Mucosa of descending colon (tissue), 3 donors: ENCODE results near the gene GNAS-AS1. TPM values are rescaled to one million over a fixed set of nuclear protein-coding genes. Genes with fewer than 3 reads are reported as not detected.

Experiments used
- ATAC-seq: fragments of 200-7000 bp; cut with Tn5 transposase; one replicate; pipeline ENCODE4 v1.9.1; 2020; ENCODE audit warnings: mild to moderate bottlenecking, moderate library complexity
- DNase-seq, 3 donors: peaks; one replicate each; pipeline ENCODE4 v3.0.0-alpha.2; 2020
- H3K36me3 ChIP-seq: fragments of 200-600 bp; one replicate; pipeline ENCODE4 v1.8.0; 2021; ENCODE audit warnings: low read depth, mild to moderate bottlenecking
- H3K4me1 ChIP-seq: fragments of 200-600 bp; one replicate; pipeline ENCODE4 v1.8.0; 2021; ENCODE audit warnings: low read depth, mild to moderate bottlenecking
- H3K4me3 ChIP-seq: fragments of 200-600 bp; one replicate; pipeline ENCODE4 v1.8.0; 2021; ENCODE audit warnings: mild to moderate bottlenecking
- H3K9me3 ChIP-seq: fragments of 200-600 bp; one replicate; pipeline ENCODE4 v1.8.0; 2021; ENCODE audit warnings: mild to moderate bottlenecking
- intact Hi-C, 2 donors: fragments of 100-400 bp; cut with DNase I in 1 of 2; cut with micrococcal nuclease in 1 of 2; formaldehyde crosslinking; loops; one replicate each; pipeline versions ENCODE4 v1.11.0 to v1.11.1; 2022; cut with DNase I, micrococcal nuclease
- total RNA-seq, 3 donors: library from RNA; stranded (reverse); fragmentation: NEBNext Ultra II Directional in 2 of 3; extraction: Animal tissue kit (Norgen Biotek cat#: 25700) in 2 of 3; gene quantifications; one replicate each; pipeline versions ENCODE4 v1.2.1 to v1.2.4, GENCODE V29; 2021 to 2023
- TF ChIP-seq, protein P1 (sequence below): fragments of 200-600 bp; IDR thresholded peaks from one replicate; pipeline ENCODE4 v1.8.0; 2022; ENCODE audit warnings: antibody characterized with exemption, mild to moderate bottlenecking
- donor health status: DM: no; HTN: no; CAD: no; lungs with moderate emphysema.
- donor health status: DM: no; HTN: no; CAD: no.
- donor health status: DM: no; HTN: yes; CAD: no.

The GNAS-AS1 gene
- total RNA-seq, 3 donors from 2014 or later, result 0.54 to 1.4 (median 1.0) TPM

DNA sequence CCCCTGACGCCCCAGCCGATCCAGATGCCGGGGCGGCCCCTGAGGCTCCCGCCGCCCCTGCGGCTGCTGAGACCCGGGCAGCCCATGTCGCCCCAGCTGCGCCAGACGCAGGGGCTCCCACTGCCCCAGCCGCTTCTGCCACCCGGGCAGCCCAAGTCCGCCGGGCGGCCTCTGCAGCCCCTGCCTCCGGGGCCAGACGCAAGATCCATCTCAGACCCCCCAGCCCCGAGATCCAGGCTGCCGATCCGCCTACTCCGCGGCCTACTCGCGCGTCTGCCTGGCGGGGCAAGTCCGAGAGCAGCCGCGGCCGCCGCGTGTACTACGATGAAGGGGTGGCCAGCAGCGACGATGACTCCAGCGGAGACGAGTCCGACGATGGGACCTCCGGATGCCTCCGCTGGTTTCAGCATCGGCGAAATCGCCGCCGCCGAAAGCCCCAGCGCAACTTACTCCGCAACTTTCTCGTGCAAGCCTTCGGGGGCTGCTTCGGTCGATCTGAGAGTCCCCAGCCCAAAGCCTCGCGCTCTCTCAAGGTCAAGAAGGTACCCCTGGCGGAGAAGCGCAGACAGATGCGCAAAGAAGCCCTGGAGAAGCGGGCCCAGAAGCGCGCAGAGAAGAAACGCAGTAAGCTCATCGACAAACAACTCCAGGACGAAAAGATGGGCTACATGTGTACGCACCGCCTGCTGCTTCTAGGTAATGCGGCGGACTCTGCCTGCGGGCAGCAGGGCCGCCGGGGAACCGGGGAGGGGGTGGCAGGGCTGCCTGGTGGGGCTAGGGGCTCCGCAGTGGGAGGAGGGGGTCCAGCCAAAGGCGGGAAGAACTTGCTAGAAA, 4.2 kb upstream of the GNAS-AS1 start:
- TF ChIP-seq, protein P1, sequence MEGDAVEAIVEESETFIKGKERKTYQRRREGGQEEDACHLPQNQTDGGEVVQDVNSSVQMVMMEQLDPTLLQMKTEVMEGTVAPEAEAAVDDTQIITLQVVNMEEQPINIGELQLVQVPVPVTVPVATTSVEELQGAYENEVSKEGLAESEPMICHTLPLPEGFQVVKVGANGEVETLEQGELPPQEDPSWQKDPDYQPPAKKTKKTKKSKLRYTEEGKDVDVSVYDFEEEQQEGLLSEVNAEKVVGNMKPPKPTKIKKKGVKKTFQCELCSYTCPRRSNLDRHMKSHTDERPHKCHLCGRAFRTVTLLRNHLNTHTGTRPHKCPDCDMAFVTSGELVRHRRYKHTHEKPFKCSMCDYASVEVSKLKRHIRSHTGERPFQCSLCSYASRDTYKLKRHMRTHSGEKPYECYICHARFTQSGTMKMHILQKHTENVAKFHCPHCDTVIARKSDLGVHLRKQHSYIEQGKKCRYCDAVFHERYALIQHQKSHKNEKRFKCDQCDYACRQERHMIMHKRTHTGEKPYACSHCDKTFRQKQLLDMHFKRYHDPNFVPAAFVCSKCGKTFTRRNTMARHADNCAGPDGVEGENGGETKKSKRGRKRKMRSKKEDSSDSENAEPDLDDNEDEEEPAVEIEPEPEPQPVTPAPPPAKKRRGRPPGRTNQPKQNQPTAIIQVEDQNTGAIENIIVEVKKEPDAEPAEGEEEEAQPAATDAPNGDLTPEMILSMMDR, result no peak
- peak in 1 of 3 donors; percentile 18 for DNase-seq
- Histone ChIP-seq H3K9me3 (no peaks in the 10 kb centered on the region), H3K36me3 (no peaks in the 10 kb centered on the region), H3K4me3 (no peak overlapping the region), H3K4me1 (peaks cover 15% of the 10 kb centered on the region)
- ATAC-seq, result no peak
- intact Hi-C loops, result no loop called here

DNA sequence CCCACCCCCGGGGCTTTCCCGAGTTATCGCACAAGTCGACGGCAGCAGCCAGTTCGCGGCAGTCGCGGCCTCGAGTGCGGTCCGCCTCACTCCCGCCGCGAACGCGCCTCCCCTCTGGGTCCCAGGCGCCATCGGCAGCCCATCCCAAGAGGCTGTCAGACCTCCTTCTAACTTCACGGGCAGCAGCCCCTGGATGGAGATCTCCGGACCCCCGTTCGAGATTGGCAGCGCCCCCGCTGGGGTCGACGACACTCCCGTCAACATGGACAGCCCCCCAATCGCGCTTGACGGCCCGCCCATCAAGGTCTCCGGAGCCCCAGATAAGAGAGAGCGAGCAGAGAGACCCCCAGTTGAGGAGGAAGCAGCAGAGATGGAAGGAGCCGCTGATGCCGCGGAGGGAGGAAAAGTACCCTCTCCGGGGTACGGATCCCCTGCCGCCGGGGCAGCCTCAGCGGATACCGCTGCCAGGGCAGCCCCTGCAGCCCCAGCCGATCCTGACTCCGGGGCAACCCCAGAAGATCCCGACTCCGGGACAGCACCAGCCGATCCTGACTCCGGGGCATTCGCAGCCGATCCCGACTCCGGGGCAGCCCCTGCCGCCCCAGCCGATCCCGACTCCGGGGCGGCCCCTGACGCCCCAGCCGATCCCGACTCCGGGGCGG, 3.4 kb upstream of the GNAS-AS1 start:
- DNase-seq (no peak), ATAC-seq (no peak)
- Histone ChIP-seq H3K4me3 (no peak overlapping the region), H3K9me3 (no peaks in the 10 kb centered on the region), H3K36me3 (no peaks in the 10 kb centered on the region), H3K4me1 (peaks cover 15% of the 10 kb centered on the region)
- intact Hi-C loops, result no loop called here
- TF ChIP-seq, protein P1, result no peak

DNA sequence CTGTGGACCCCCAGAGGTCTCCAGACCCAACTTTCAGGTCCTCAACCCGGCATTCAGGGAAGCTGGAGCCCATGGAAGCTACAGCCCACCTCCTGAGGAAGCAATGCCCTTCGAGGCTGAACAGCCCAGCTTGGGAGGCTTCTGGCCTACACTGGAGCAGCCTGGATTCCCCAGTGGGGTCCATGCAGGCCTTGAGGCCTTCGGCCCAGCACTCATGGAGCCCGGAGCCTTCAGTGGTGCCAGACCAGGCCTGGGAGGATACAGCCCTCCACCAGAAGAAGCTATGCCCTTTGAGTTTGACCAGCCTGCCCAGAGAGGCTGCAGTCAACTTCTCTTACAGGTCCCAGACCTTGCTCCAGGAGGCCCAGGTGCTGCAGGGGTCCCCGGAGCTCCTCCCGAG, 2.8 kb upstream of the GNAS-AS1 start:
- DNase-seq (no peak), ATAC-seq (no peak)
- intact Hi-C loops, result no loop called here
- TF ChIP-seq, protein P1, result no peak
- H3K4me3 ChIP-seq, result no peak overlapping the region
- peaks cover 15% of the 10 kb centered on the region for H3K4me1 ChIP-seq
- H3K9me3 ChIP-seq, result no peaks in the 10 kb centered on the region
- no peaks in the 10 kb centered on the region for H3K36me3 ChIP-seq

DNA sequence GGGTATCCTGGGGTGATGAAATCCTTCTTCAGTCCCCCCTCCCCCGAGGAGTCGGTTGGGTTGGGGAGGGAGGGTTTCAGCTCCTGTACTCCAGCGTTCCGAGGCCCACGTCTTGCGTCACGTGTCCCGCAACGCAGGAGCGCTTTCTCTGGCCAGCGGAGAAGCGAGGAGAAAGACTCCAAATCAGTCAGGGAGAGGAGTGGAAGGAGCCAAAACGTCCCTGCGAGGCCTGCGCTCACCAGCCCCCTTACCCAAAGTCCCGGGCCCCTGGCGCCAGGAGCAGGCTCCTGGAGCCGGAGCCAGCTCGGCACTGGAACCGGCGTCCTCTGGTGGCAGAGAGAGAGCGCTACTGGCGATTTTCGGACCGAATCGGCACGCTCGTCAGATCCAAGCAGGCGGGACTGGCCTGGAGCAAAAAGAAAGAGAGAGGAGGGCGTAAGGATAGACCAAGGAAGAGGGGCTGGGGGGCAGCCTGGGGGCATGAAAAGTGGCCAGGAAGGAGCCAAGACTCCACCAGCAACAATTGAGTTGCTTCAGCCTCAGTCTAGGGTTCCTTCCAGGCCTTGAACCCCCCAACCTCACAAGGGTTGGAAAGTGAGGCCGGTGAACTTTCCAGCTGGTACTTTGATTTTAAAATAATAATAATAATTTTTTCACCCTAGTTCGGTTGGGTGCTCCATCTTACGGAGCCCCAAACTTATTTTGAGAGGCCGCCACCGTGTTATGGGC, 2.0 kb upstream of the GNAS-AS1 start, which contains the start of gene GNAS:
TSS of gene GNAS (plus strand) at position 174 of the 729 bp plus-strand sequence.
- peak; percentile 64 to 76 (median 76) for DNase-seq
- Histone ChIP-seq H3K9me3 (no peaks in the 10 kb centered on the region), H3K4me1 (peaks cover 15% of the 10 kb centered on the region), H3K4me3 (no peak within 1 kb of the TSS), H3K36me3 (no peaks in the 10 kb centered on the region)
- peak; percentile 70 for ATAC-seq
- intact Hi-C loops, result no loop called here
- TF ChIP-seq, protein P1, result peak; percentile 33

DNA sequence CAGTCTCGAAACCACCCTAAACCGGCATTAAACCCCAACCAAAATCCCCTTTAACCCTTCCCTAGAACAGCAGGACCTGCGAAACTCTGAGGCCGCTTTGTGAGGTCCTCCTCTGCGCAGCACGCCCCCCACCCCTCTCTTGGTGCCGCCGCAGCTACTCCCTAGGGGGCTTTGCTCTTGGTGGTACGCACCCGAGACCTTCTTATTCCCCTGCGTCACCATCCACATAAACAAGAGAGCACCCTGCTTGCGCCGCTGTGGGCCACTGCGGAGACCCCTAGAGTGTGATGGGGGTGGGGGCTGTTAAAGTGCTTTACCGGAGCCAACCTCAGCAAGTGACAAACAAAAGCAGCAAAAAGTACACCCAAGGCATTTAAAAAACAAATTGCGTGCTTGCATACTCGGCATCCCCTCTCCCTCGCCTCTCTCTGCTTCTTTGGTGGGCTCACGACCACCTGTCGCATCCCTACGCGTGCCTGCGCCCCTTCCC, 1.3 kb upstream of the GNAS-AS1 start:
- H3K36me3 ChIP-seq, result no peaks in the 10 kb centered on the region
- ATAC-seq (no peak), DNase-seq (no peak)
- intact Hi-C loops, result no loop called here
- H3K4me3 ChIP-seq, result no peak overlapping the region
- TF ChIP-seq, protein P1, result no peak
- H3K4me1 ChIP-seq, result peaks cover 15% of the 10 kb centered on the region
- no peaks in the 10 kb centered on the region for H3K9me3 ChIP-seq
